Lower lobe of right lung (tissue), 2 donors: ENCODE data around the gene ATRX. TPM values are rescaled to one million over a fixed set of nuclear protein-coding genes. Genes with fewer than 3 reads are reported as not detected.

Source experiments
- ATAC-seq, 2 donors: fragments of 200-7000 bp; cut with Tn5 transposase; one replicate each; pipeline ENCODE4 v1.9.1; 2020 to 2022; ENCODE audit warnings: mild to moderate bottlenecking in 2 of 2, moderate library complexity in 2 of 2
- DNase-seq: peaks from one replicate; pipeline ENCODE4 v3.0.0-alpha.2; 2020
- H3K27ac ChIP-seq: fragments of 200-600 bp; one replicate; pipeline ENCODE4 v1.8.0; 2022
- H3K27me3 ChIP-seq: fragments of 200-600 bp; one replicate; pipeline ENCODE4 v1.8.0; 2022; ENCODE audit warnings: low read depth
- H3K36me3 ChIP-seq: fragments of 200-600 bp; one replicate; pipeline ENCODE4 v1.8.0; 2022; ENCODE audit warnings: mild to moderate bottlenecking
- H3K4me1 ChIP-seq: fragments of 200-600 bp; one replicate; pipeline ENCODE4 v1.8.0; 2022
- H3K4me3 ChIP-seq: fragments of 200-600 bp; one replicate; pipeline ENCODE4 v1.8.0; 2022; ENCODE audit warnings: mild to moderate bottlenecking
- H3K9me3 ChIP-seq: fragments of 200-600 bp; one replicate; pipeline ENCODE4 v1.8.0; 2022
- intact Hi-C: fragments of 100-400 bp; cut with DNase I; formaldehyde crosslinking; loops from one replicate; pipeline ENCODE4 v1.11.0; 2022
- total RNA-seq: library from RNA; stranded (reverse); fragmentation: NEBNext Ultra II Directional; extraction: Animal tissue kit (Norgen Biotek cat#: 25700); gene quantifications from one replicate; pipeline ENCODE4 v1.2.1, GENCODE V29; 2021
- TF ChIP-seq, protein P1 (sequence below): fragments of 200-600 bp; IDR thresholded peaks from one replicate; pipeline ENCODE4 v1.8.0; 2022; ENCODE audit warnings: antibody characterized with exemption, mild to moderate bottlenecking
- donor health status: DM: no; HTN: yes; CAD: no; lungs with severe emphysema.

Gene ATRX
- total RNA-seq, 1 donor from 2014 or later = 88.8 TPM

GRCh38 chrX:77719388-77719787 is 66.6 kb downstream of the ATRX start:
- Histone ChIP-seq H3K4me3 (no peak overlapping the region), H3K36me3 (peaks cover 10% of the 10 kb centered on the region), H3K27me3 (no peaks in the 10 kb centered on the region), H3K9me3 (no peaks in the 10 kb centered on the region), H3K4me1 (no peaks in the 10 kb centered on the region), H3K27ac (no peak overlapping the region)
- TF ChIP-seq, protein P1, sequence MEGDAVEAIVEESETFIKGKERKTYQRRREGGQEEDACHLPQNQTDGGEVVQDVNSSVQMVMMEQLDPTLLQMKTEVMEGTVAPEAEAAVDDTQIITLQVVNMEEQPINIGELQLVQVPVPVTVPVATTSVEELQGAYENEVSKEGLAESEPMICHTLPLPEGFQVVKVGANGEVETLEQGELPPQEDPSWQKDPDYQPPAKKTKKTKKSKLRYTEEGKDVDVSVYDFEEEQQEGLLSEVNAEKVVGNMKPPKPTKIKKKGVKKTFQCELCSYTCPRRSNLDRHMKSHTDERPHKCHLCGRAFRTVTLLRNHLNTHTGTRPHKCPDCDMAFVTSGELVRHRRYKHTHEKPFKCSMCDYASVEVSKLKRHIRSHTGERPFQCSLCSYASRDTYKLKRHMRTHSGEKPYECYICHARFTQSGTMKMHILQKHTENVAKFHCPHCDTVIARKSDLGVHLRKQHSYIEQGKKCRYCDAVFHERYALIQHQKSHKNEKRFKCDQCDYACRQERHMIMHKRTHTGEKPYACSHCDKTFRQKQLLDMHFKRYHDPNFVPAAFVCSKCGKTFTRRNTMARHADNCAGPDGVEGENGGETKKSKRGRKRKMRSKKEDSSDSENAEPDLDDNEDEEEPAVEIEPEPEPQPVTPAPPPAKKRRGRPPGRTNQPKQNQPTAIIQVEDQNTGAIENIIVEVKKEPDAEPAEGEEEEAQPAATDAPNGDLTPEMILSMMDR = no peak
- DNase-seq (no peak), ATAC-seq (no peak)
- intact Hi-C loops = no loop called here

- Histone ChIP-seq H3K27ac (no peak overlapping the region), H3K36me3 (no peaks in the 10 kb centered on the region), H3K27me3 (no peaks in the 10 kb centered on the region), H3K9me3 (no peaks in the 10 kb centered on the region), H3K4me1 (no peaks in the 10 kb centered on the region), H3K4me3 (no peak overlapping the region)
- no peak for DNase-seq
- no peak for ATAC-seq
- intact Hi-C loops = no loop called here
- TF ChIP-seq, protein P1 = no peak
Measured at GRCh38 chrX:77704881-77705280, 81.1 kb downstream of the ATRX start.

DNA sequence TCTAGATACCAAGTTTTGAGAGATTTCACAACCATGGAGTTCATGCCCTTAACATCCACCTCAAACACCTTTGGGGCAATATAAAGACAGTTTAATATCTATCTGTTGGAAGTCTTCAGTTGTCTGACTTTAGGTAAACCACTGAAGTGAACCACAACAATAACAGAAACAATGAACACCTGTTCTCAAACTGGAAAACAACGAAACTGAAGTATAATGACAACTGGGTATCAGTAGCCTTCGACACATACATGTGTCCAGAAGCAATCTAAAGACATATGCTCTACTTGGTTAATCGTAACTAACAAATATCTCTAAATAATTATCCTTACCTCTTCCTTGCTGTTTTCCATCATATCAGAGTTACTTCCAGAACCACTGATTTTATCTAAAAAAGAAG is 87.8 kb downstream of the ATRX start:
- DNase-seq (no peak), ATAC-seq (no peak)
- TF ChIP-seq, protein P1 = no peak
- Histone ChIP-seq H3K36me3 (no peaks in the 10 kb centered on the region), H3K27me3 (no peaks in the 10 kb centered on the region), H3K4me1 (no peaks in the 10 kb centered on the region), H3K4me3 (no peak overlapping the region), H3K9me3 (no peaks in the 10 kb centered on the region), H3K27ac (no peak overlapping the region)
- intact Hi-C loops = no loop called here

DNA sequence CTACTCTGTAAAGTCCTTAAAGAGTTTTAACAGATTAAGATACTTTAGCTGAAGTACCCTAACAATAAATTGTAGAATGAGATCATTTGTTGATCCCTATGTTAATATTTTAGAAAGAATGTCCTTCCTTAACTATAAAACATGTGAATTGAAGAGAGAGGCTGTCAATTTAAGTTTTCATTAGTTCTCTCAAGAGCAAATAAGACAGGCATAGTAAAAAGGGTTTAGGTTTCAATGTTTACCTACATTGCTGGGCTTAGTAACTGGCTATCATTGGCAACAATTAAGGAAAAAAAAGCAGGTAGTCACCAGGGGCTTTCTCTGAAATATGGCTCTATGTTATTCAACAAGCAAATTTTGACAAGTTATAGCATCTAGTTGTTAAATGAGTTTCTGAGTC is 91.5 kb downstream of the ATRX start:
- Histone ChIP-seq H3K36me3 (no peaks in the 10 kb centered on the region), H3K9me3 (no peaks in the 10 kb centered on the region), H3K4me1 (no peaks in the 10 kb centered on the region), H3K27me3 (no peaks in the 10 kb centered on the region), H3K4me3 (no peak overlapping the region), H3K27ac (no peak overlapping the region)
- intact Hi-C loops = no loop called here
- DNase-seq (no peak), ATAC-seq (no peak)
- TF ChIP-seq, protein P1 = no peak

DNA sequence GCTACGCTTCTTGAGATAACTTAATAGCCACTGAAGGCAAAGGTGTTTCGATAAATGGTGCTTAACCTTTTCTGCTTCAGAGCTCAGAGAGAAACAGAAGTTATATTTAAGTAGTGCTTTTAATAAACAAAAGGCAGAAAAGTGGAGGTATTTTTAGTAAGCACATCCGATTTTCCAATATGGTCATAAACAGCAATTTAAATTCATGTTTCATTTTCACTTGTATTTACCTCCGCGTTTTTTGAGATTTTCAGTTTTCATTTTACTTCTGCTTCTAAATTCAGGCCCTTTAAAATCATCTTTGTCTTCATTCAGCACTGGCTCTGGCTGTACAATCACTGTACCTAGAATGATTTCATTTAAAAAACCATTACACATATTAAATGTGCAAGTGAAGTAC is 92.4 kb downstream of the ATRX start:
- no peaks in the 10 kb centered on the region for H3K36me3 ChIP-seq
- intact Hi-C loops = no loop called here
- ATAC-seq = no peak

More for the DNA sequence above, 92.4 kb downstream of the ATRX start:
- Histone ChIP-seq H3K4me3 (no peak overlapping the region), H3K27ac (no peak overlapping the region), H3K9me3 (no peaks in the 10 kb centered on the region), H3K27me3 (no peaks in the 10 kb centered on the region), H3K4me1 (no peaks in the 10 kb centered on the region)
- TF ChIP-seq, protein P1 = no peak
- DNase-seq = no peak
